ENCODE data around the gene BEND7. TPM values are rescaled to one million over a fixed set of nuclear protein-coding genes. Genes with fewer than 3 reads are reported as not detected.

Gene BEND7
- total RNA-seq, 1 experiment from 2014 or later, result 14.8 TPM

DNA sequence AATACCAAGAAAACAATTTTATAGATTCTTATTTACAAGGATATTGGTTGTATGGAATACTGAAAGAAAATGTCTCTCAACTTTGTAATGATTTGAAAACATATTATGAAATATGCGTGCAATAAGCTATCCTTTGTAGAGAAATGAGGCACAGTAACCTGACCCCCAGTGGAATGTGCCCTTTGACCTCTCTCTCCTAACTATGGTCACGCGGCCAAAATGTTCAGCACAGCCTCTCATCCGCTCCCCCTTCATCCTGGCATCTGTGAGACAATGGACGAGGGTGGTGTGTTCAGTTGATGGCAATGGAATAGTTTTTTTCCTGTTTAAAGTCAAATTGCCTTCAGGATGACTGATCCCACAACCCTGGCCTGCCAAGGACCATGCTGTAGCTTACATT is 13.3 kb downstream of the BEND7 start:
- ChIA-PET POLR2A (ENCODE audit: low non-redundant PET) (no interaction called here), CTCF (no interaction called here)
- H3K4me3 ChIP-seq (ENCODE audit: low read depth, low read length, poor library complexity, severe bottlenecking), result no peak overlapping the region
- intact Hi-C loops (cut with micrococcal nuclease; ENCODE audit: unreplicated experiment), result no loop called here
- no peak for TF ChIP-seq EZH2 (IDR thresholded peaks at IDR 0.05; ENCODE audit: borderline replicate concordance, low read depth, low read length, poor library complexity, severe bottlenecking)
- TF ChIP-seq, protein P1, sequence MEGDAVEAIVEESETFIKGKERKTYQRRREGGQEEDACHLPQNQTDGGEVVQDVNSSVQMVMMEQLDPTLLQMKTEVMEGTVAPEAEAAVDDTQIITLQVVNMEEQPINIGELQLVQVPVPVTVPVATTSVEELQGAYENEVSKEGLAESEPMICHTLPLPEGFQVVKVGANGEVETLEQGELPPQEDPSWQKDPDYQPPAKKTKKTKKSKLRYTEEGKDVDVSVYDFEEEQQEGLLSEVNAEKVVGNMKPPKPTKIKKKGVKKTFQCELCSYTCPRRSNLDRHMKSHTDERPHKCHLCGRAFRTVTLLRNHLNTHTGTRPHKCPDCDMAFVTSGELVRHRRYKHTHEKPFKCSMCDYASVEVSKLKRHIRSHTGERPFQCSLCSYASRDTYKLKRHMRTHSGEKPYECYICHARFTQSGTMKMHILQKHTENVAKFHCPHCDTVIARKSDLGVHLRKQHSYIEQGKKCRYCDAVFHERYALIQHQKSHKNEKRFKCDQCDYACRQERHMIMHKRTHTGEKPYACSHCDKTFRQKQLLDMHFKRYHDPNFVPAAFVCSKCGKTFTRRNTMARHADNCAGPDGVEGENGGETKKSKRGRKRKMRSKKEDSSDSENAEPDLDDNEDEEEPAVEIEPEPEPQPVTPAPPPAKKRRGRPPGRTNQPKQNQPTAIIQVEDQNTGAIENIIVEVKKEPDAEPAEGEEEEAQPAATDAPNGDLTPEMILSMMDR (conservative IDR thresholded peaks at IDR 0.05; ENCODE audit: low read depth, low read length), result no peak
- BruUV-seq (replicated peaks), result no TSS peak
- no peak for DNase-seq (ENCODE audit: low spot score)
- no peaks in the 10 kb centered on the region for H3K9me3 ChIP-seq (ENCODE audit: low read depth, low read length, poor library complexity, severe bottlenecking)
- no peaks in the 10 kb centered on the region for H3K4me1 ChIP-seq (ENCODE audit: insufficient read depth, low read length, poor library complexity, severe bottlenecking)
- H3K27ac ChIP-seq (ENCODE audit: low read depth, low read length, poor library complexity, severe bottlenecking), result no peak overlapping the region
- H3K27me3 ChIP-seq (replicated peaks; ENCODE audit: insufficient read depth, low read depth, low read length, poor library complexity), result no peaks in the 10 kb centered on the region
- H3K36me3 ChIP-seq (ENCODE audit: insufficient read depth, low read length, poor library complexity, severe bottlenecking), result no peaks in the 10 kb centered on the region

DNA sequence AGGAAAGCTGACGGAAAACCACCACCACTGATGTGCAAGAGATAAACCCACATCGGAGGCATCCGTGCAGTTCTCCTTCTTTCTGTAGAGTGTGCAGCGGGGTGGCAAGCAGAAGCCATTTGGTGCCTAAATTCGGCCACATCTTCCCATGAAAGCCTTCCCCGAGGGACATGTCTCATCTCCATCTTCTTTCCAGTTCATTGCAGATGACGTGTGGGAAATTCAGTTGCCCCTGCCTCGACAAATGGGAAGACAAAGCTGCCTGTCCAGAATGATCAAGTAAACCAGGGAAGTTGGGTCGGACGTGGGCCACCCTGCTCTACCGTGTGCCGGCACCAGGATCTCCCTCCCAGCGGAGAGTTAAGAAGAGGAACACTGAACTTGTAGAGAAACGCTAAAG is 14.5 kb downstream of the BEND7 start:
- CTCF ChIA-PET, result no interaction called here
- POLR2A ChIA-PET (ENCODE audit: low non-redundant PET), result no interaction called here
- H3K27me3 ChIP-seq (replicated peaks; ENCODE audit: insufficient read depth, low read depth, low read length, poor library complexity), result no peaks in the 10 kb centered on the region
- intact Hi-C loops (cut with micrococcal nuclease; ENCODE audit: unreplicated experiment), result no loop called here
- H3K9me3 ChIP-seq (ENCODE audit: low read depth, low read length, poor library complexity, severe bottlenecking), result no peaks in the 10 kb centered on the region
- H3K27ac ChIP-seq (ENCODE audit: low read depth, low read length, poor library complexity, severe bottlenecking), result no peak overlapping the region
- no peak for TF ChIP-seq EZH2 (IDR thresholded peaks at IDR 0.05; ENCODE audit: borderline replicate concordance, low read depth, low read length, poor library complexity, severe bottlenecking)
- TF ChIP-seq, protein P1 (conservative IDR thresholded peaks at IDR 0.05; ENCODE audit: low read depth, low read length), result no peak
- no TSS peak for BruUV-seq (replicated peaks)
- H3K4me1 ChIP-seq (ENCODE audit: insufficient read depth, low read length, poor library complexity, severe bottlenecking), result no peaks in the 10 kb centered on the region
- no peak overlapping the region for H3K4me3 ChIP-seq (ENCODE audit: low read depth, low read length, poor library complexity, severe bottlenecking)
- no peak for DNase-seq (ENCODE audit: low spot score)
- no peaks in the 10 kb centered on the region for H3K36me3 ChIP-seq (ENCODE audit: insufficient read depth, low read length, poor library complexity, severe bottlenecking)

GRCh38 chr10:13512564-13512963 is 16.2 kb downstream of the BEND7 start:
- Histone ChIP-seq H3K27me3 (replicated peaks; ENCODE audit: insufficient read depth, low read depth, low read length, poor library complexity) (no peaks in the 10 kb centered on the region), H3K9me3 (ENCODE audit: low read depth, low read length, poor library complexity, severe bottlenecking) (no peaks in the 10 kb centered on the region), H3K36me3 (ENCODE audit: insufficient read depth, low read length, poor library complexity, severe bottlenecking) (no peaks in the 10 kb centered on the region), H3K4me3 (ENCODE audit: low read depth, low read length, poor library complexity, severe bottlenecking) (no peak overlapping the region), H3K4me1 (ENCODE audit: insufficient read depth, low read length, poor library complexity, severe bottlenecking) (no peaks in the 10 kb centered on the region), H3K27ac (ENCODE audit: low read depth, low read length, poor library complexity, severe bottlenecking) (no peak overlapping the region)
- ChIA-PET CTCF (no interaction called here), POLR2A (ENCODE audit: low non-redundant PET) (no interaction called here)
- peak; percentile 42 for DNase-seq (ENCODE audit: low spot score)
- no peak for TF ChIP-seq EZH2 (IDR thresholded peaks at IDR 0.05; ENCODE audit: borderline replicate concordance, low read depth, low read length, poor library complexity, severe bottlenecking)
- TF ChIP-seq, protein P1 (conservative IDR thresholded peaks at IDR 0.05; ENCODE audit: low read depth, low read length), result no peak
- intact Hi-C loops (cut with micrococcal nuclease; ENCODE audit: unreplicated experiment), result no loop called here
- no TSS peak for BruUV-seq (replicated peaks)
